Measurements from ENCODE around the gene POM121C.
"Not testable (repeated sequence)": the region's sequence is repeated elsewhere in the genome, so short reads cannot be mapped to it uniquely, and the experiment has no call there.

The POM121C gene

DNA sequence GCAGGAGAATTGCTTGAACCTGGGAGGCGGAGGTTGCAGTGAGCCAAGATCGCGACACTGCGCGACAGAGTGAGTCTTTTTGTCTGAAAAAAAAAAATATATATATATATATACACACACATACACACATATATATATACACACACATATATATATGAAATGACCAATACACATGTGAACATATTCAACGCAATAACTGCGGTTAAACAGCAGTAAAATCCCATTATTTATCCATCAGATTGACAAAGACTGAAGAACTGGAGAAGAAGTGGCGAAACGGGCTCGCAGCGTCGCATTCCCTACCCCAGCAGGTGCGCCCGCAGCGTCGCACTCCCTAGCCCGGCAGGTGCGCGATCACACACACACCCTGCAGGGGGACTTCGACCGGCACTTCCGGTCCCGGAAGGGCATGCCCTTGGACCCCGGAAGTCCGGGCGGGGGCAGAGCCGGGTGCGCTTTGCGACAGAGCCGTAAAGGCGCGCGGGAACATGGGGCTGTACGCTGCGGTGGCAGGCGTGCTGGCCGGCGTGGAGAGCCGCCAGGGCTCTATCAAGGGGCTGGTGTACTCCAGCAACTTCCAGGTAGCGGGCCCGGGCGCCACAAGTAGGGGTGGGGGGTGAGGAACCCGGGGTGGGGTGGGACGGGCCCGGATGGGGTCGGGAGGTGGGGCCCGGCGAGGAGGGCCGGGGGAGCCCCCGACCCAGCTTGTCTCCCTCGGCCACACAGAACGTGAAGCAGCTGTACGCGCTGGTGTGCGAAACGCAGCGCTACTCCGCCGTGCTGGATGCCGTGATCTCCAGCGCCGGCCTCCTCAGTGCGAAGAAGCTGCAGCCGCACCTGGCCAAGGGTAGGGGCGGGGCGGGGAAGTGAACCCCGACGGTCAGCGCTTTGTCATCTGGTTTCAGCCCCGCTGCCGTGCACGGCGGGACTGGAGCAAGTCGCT lies 75.9 kb downstream of the POM121C start:
- POLR2A ChIA-PET, result not testable (repeated sequence)

DNA sequence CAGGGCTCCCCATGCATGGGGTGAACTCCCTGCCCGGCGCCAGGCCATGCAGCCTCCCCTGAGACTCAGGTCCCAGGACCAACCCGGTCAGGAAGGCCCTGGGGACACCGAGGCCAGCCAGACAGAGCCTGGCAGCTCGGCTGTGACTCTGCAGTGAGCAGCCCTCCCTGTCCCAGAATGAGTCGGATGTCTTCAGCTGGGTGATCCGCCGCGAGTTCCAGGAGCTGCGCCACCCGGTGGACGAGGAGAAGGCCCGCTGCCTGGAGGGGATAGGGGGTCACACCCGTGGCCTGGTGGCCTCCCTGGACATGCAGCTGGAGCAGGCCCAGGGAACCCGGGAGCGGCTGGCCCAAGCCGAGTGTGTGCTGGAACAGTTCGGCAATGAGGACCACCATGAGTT lies 81.4 kb downstream of the POM121C start:
- H3K27me3 ChIP-seq (replicated peaks in 2 of 5; ENCODE audit: control insufficient read depth in 4 of 5, insufficient read depth in 5 of 5, low read length in 4 of 5); H3K36me3 ChIP-seq (ENCODE audit: control insufficient read depth in 4 of 4, insufficient read depth in 4 of 4, low read length in 3 of 4); H3K9me3 ChIP-seq (ENCODE audit: control extremely low read depth in 1 of 5, control insufficient read depth in 4 of 5, insufficient read depth in 2 of 5, low read depth in 1 of 5, low read length in 4 of 5); CTCF ChIA-PET; H3K27ac ChIP-seq (ENCODE audit: insufficient read depth in 1 of 2, low read depth in 1 of 2, low read length in 2 of 2, poor library complexity in 1 of 2, severe bottlenecking in 2 of 2); H3K4me3 ChIP-seq (ENCODE audit: control insufficient read depth in 1 of 7, extremely low read depth in 1 of 7, insufficient read depth in 4 of 7, low read depth in 2 of 7, low read length in 6 of 7); H3K4me1 ChIP-seq (ENCODE audit: control extremely low read depth in 1 of 4, control insufficient read depth in 4 of 4, insufficient read depth in 4 of 4, low read length in 3 of 4); POLR2A ChIA-PET; DNase-seq: not testable (repeated sequence)
- WGBS (ENCODE audit: insufficient coverage), result no CpG with 5 or more reads among the region's 18 CpGs

More for the DNA sequence above, 75.9 kb downstream of the POM121C start:
- H3K4me3 ChIP-seq (ENCODE audit: control insufficient read depth in 1 of 7, extremely low read depth in 1 of 7, insufficient read depth in 4 of 7, low read depth in 2 of 7, low read length in 6 of 7); H3K27ac ChIP-seq (ENCODE audit: insufficient read depth in 1 of 2, low read depth in 1 of 2, low read length in 2 of 2, poor library complexity in 1 of 2, severe bottlenecking in 2 of 2); H3K36me3 ChIP-seq (ENCODE audit: control insufficient read depth in 4 of 4, insufficient read depth in 4 of 4, low read length in 3 of 4); CTCF ChIA-PET; DNase-seq; H3K4me1 ChIP-seq (ENCODE audit: control extremely low read depth in 1 of 4, control insufficient read depth in 4 of 4, insufficient read depth in 4 of 4, low read length in 3 of 4); H3K9me3 ChIP-seq (ENCODE audit: control extremely low read depth in 1 of 5, control insufficient read depth in 4 of 5, insufficient read depth in 2 of 5, low read depth in 1 of 5, low read length in 4 of 5); H3K27me3 ChIP-seq (replicated peaks in 2 of 5; ENCODE audit: control insufficient read depth in 4 of 5, insufficient read depth in 5 of 5, low read length in 4 of 5): not testable (repeated sequence)
- WGBS (ENCODE audit: insufficient coverage), result no CpG with 5 or more reads among the region's 74 CpGs

DNA sequence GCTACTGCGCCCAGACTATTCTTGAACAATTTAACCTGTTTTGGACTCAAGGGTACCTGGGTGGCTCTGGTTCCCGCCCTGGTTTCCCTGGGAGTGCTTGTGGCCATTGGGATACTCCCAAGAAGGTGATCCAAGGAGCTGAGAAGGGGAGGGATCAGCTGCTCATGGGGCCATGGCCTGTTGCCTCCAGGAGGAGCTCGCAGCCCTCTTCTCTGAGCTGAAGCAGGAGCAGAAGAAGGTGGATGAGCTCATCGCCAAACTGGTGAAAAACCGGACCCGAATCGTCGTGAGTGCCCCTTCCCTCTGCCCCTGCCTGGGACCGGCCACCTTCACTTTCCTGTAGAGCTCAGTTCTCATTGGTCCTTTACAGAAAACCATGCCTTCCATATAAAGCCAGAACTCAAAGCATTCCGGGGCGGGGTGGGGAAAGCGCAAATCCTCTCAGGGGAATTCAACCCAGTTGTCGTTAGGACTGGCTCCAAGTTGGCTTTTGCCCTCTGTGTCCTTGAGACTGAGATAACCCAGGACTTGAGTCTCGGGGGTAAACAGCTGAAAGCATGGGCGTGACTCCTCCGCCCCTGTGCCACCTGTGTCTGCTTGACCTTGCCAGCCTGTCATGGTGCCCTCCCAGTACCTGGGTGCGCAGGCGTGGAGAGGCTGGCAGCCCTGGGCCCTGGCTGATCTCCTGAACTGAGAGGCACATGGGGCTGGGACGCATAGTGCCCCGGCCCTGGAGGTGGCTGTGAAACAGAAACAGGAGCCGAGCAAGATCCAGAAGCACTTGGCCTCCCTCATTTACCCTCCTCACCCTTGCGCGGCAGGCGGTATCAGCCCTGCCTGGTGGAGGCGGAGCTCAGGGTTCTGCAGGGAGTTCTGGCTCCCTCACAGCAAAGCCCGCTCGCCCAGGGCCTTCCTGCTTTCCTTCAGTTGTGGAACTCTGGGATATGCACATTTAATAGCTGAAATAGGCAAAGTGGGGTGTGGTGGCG lies 82.3 kb downstream of the POM121C start:
- H3K4me3 ChIP-seq (ENCODE audit: control insufficient read depth in 1 of 7, extremely low read depth in 1 of 7, insufficient read depth in 4 of 7, low read depth in 2 of 7, low read length in 6 of 7); POLR2A ChIA-PET; CTCF ChIA-PET; H3K9me3 ChIP-seq (ENCODE audit: control extremely low read depth in 1 of 5, control insufficient read depth in 4 of 5, insufficient read depth in 2 of 5, low read depth in 1 of 5, low read length in 4 of 5); DNase-seq; H3K27ac ChIP-seq (ENCODE audit: insufficient read depth in 1 of 2, low read depth in 1 of 2, low read length in 2 of 2, poor library complexity in 1 of 2, severe bottlenecking in 2 of 2); H3K27me3 ChIP-seq (replicated peaks in 2 of 5; ENCODE audit: control insufficient read depth in 4 of 5, insufficient read depth in 5 of 5, low read length in 4 of 5); H3K4me1 ChIP-seq (ENCODE audit: control extremely low read depth in 1 of 4, control insufficient read depth in 4 of 4, insufficient read depth in 4 of 4, low read length in 3 of 4); H3K36me3 ChIP-seq (ENCODE audit: control insufficient read depth in 4 of 4, insufficient read depth in 4 of 4, low read length in 3 of 4): not testable (repeated sequence)
- WGBS (ENCODE audit: insufficient coverage), result no CpG with 5 or more reads among the region's 28 CpGs

DNA sequence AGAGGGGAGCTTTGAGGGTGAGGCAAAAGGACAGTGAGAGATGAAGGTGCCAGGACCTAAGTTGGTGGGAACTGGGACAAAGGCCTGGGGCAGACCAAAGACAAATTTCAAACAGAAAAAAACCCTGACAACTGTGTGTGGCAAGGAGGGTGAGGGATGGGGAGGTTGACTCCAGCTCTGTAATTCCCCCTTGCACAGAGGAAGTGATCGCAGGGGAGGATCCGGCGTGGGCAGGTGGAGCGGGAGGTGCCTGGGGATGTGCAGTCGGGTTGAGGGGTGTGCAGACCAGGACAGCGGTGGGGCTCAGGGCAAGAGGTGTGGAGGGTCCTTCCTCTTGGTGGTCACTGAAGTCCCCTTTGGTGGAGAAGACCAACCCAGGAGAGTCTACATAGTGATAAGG lies 85.5 kb downstream of the POM121C start:
- H3K4me1 ChIP-seq (ENCODE audit: control extremely low read depth in 1 of 4, control insufficient read depth in 4 of 4, insufficient read depth in 4 of 4, low read length in 3 of 4); H3K9me3 ChIP-seq (ENCODE audit: control extremely low read depth in 1 of 5, control insufficient read depth in 4 of 5, insufficient read depth in 2 of 5, low read depth in 1 of 5, low read length in 4 of 5); DNase-seq; POLR2A ChIA-PET; H3K4me3 ChIP-seq (ENCODE audit: control insufficient read depth in 1 of 7, extremely low read depth in 1 of 7, insufficient read depth in 4 of 7, low read depth in 2 of 7, low read length in 6 of 7); H3K27me3 ChIP-seq (replicated peaks in 2 of 5; ENCODE audit: control insufficient read depth in 4 of 5, insufficient read depth in 5 of 5, low read length in 4 of 5); H3K36me3 ChIP-seq (ENCODE audit: control insufficient read depth in 4 of 4, insufficient read depth in 4 of 4, low read length in 3 of 4); CTCF ChIA-PET; H3K27ac ChIP-seq (ENCODE audit: insufficient read depth in 1 of 2, low read depth in 1 of 2, low read length in 2 of 2, poor library complexity in 1 of 2, severe bottlenecking in 2 of 2): not testable (repeated sequence)
- WGBS (ENCODE audit: insufficient coverage), result no CpG with 5 or more reads among the region's 6 CpGs

DNA sequence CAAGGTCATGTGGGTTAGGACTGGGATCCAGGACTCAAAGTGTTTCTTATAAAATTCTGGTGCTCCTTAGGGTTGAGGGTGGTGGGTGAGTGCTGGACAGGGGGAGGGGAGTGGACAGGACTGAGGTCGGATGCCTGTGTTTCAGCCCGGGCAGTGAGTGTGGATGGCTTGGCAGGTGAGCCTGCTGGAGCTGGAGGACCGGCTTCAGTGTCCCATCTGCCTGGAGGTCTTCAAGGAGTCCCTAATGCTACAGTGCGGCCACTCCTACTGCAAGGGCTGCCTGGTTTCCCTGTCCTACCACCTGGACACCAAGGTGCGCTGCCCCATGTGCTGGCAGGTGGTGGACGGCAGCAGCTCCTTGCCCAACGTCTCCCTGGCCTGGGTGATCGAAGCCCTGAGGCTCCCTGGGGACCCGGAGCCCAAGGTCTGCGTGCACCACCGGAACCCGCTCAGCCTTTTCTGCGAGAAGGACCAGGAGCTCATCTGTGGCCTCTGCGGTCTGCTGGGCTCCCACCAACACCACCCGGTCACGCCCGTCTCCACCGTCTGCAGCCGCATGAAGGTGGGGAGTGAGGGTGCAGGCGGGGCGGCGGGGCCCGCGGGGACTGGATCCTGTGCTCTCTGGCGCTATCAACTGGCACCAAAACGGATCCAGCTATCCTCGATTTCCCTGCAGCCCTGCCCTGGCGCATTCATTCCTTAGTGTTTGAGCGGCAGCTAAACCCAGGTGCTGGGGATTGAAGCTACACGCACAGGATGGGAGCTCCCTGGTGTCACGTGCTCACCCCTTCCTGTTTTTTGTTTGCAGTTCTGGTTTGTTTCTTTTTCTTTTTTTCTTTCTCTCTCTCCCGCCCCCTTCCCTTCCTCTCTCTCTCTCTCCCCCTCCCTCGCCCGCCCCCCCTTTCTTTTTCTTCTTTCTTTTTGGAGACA lies 87.1 kb downstream of the POM121C start:
- H3K36me3 ChIP-seq (ENCODE audit: control insufficient read depth in 4 of 4, insufficient read depth in 4 of 4, low read length in 3 of 4); CTCF ChIA-PET; H3K27me3 ChIP-seq (replicated peaks in 2 of 5; ENCODE audit: control insufficient read depth in 4 of 5, insufficient read depth in 5 of 5, low read length in 4 of 5); H3K4me1 ChIP-seq (ENCODE audit: control extremely low read depth in 1 of 4, control insufficient read depth in 4 of 4, insufficient read depth in 4 of 4, low read length in 3 of 4); POLR2A ChIA-PET; H3K9me3 ChIP-seq (ENCODE audit: control extremely low read depth in 1 of 5, control insufficient read depth in 4 of 5, insufficient read depth in 2 of 5, low read depth in 1 of 5, low read length in 4 of 5); H3K4me3 ChIP-seq (ENCODE audit: control insufficient read depth in 1 of 7, extremely low read depth in 1 of 7, insufficient read depth in 4 of 7, low read depth in 2 of 7, low read length in 6 of 7); DNase-seq; H3K27ac ChIP-seq (ENCODE audit: insufficient read depth in 1 of 2, low read depth in 1 of 2, low read length in 2 of 2, poor library complexity in 1 of 2, severe bottlenecking in 2 of 2): not testable (repeated sequence)
- WGBS (ENCODE audit: insufficient coverage), result no CpG with 5 or more reads among the region's 34 CpGs

DNA sequence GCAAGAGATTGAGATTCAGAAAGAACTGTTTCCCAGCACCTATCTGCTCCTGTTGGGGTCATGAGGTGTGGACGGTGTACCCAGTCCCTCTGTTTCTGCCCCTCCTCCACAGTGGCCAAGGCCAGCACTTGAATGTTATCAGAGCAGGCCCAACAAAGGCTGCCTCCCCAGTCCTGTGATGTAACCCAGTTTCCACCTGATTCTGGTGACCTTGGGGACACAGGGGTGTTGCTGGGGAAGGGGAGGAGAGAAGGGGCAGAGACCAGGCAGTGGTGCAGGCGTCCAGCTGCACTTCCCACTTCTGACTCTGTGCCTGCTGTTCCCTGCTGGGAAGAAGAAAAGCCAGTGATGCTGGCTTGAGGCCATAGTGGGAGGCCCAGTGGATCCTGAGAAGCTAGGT lies 88.2 kb downstream of the POM121C start:
- H3K36me3 ChIP-seq (ENCODE audit: control insufficient read depth in 4 of 4, insufficient read depth in 4 of 4, low read length in 3 of 4); H3K27ac ChIP-seq (ENCODE audit: insufficient read depth in 1 of 2, low read depth in 1 of 2, low read length in 2 of 2, poor library complexity in 1 of 2, severe bottlenecking in 2 of 2); CTCF ChIA-PET; H3K9me3 ChIP-seq (ENCODE audit: control extremely low read depth in 1 of 5, control insufficient read depth in 4 of 5, insufficient read depth in 2 of 5, low read depth in 1 of 5, low read length in 4 of 5); POLR2A ChIA-PET; DNase-seq; H3K4me3 ChIP-seq (ENCODE audit: control insufficient read depth in 1 of 7, extremely low read depth in 1 of 7, insufficient read depth in 4 of 7, low read depth in 2 of 7, low read length in 6 of 7); H3K4me1 ChIP-seq (ENCODE audit: control extremely low read depth in 1 of 4, control insufficient read depth in 4 of 4, insufficient read depth in 4 of 4, low read length in 3 of 4); H3K27me3 ChIP-seq (replicated peaks in 2 of 5; ENCODE audit: control insufficient read depth in 4 of 5, insufficient read depth in 5 of 5, low read length in 4 of 5): not testable (repeated sequence)
- no CpG with 5 or more reads among the region's 2 CpGs for WGBS (ENCODE audit: insufficient coverage)
